Spleen (tissue), 11 donors: Measurements from ENCODE around the gene ST3GAL4. TPM values are rescaled to one million over a fixed set of nuclear protein-coding genes. Genes with fewer than 3 reads are reported as not detected.
"Not testable (repeated sequence)": the region's sequence is repeated elsewhere in the genome, so short reads cannot be mapped to it uniquely, and the experiment has no call there.

Experiments used
- DNase-seq: peaks from one replicate; pipeline ENCODE4 v3.0.0-alpha.2; 2020
- H3K27ac ChIP-seq, 8 donors: fragments of 200-600 bp; sonication (generic) in 7 of 8; 1 replicate in 4 of 8; 2 replicates in 4 of 8; pipeline versions ENCODE4 v1.5.0 to v1.8.0; 2016 to 2021; ENCODE audit warnings: inconsistent platforms in 4 of 8, mild to moderate bottlenecking in 4 of 8, moderate library complexity in 1 of 8
- H3K27me3 ChIP-seq, 7 donors: fragments of 200-600 bp; sonication (generic) in 6 of 7; replicated peaks in 1 of 7; 1 replicate in 4 of 7; 2 replicates in 3 of 7; pipeline versions ENCODE4 v1.5.0 to v1.8.0; 2016 to 2021; ENCODE audit warnings: inconsistent platforms in 3 of 7, mild to moderate bottlenecking in 1 of 7
- H3K36me3 ChIP-seq, 6 donors: fragments of 200-600 bp; sonication (generic) in 5 of 6; 1 replicate in 4 of 6; 2 replicates in 2 of 6; pipeline versions ENCODE4 v1.5.0 to v1.8.0; 2016 to 2021; ENCODE audit warnings: inconsistent platforms in 2 of 6
- H3K4me1 ChIP-seq, 6 donors: fragments of 200-600 bp; sonication (generic) in 5 of 6; 1 replicate in 3 of 6; 2 replicates in 3 of 6; pipeline versions ENCODE4 v1.5.0 to v1.8.0; 2016 to 2021; ENCODE audit warnings: inconsistent platforms in 3 of 6
- H3K4me3 ChIP-seq, 8 donors: fragments of 200-600 bp; sonication (generic) in 7 of 8; 1 replicate in 4 of 8; 2 replicates in 4 of 8; pipeline versions ENCODE4 v1.5.0 to v1.8.0; 2016 to 2021; ENCODE audit warnings: inconsistent platforms in 4 of 8, mild to moderate bottlenecking in 4 of 8, moderate library complexity in 2 of 8
- H3K9me3 ChIP-seq, 8 donors: fragments of 200-600 bp; sonication (generic) in 7 of 8; 1 replicate in 4 of 8; 2 replicates in 4 of 8; pipeline versions ENCODE4 v1.5.0 to v1.8.0; 2016 to 2021; ENCODE audit warnings: inconsistent platforms in 4 of 8
- POLR2A ChIP-seq, 3 donors: fragments of 450-650 bp; IDR thresholded peaks; one replicate each; pipeline ENCODE4 v1.5.1; 2017; ENCODE audit warnings: antibody characterized with exemption in 3 of 3, mild to moderate bottlenecking in 1 of 3
- POLR2AphosphoS5 ChIP-seq, 3 donors: sonication (generic); formaldehyde crosslinking; IDR thresholded peaks; one replicate each; pipeline ENCODE4 v1.5.1; 2017; ENCODE audit warnings: antibody characterized with exemption in 3 of 3
- WGBS, 5 donors: extraction: QIAGEN DNeasy Blood & Tissue Kit in 3 of 5; methylation state at CpG; one replicate each; pipeline versions ENCODE4 v1.1.5 to v1.1.7; 2013 to 2018; 5-methylcytosine and 5-hydroxymethylcytosine counted together
- intact Hi-C: fragments of 100-400 bp; cut with DNase I; formaldehyde crosslinking; loops from one replicate; pipeline ENCODE4 v1.15.0; 2023; ENCODE audit warnings: low total_unique reads
- polyA plus RNA-seq, 3 donors: library from polyadenylated mRNA; stranded (reverse); fragments of 200-250 nt; gene quantifications; one replicate each; pipeline ENCODE4 v1.2.1, GENCODE V29; 2013
- total RNA-seq, 7 donors: library from RNA; depleted of rRNA in 3 of 7; stranded (reverse); fragments of >200 nt in 3 of 7; fragmentation: NEBNext Ultra II Directional in 4 of 7; extraction: Animal tissue kit (Norgen Biotek cat#: 25700) in 4 of 7; gene quantifications; one replicate each; pipeline versions ENCODE4 v1.1.0 to v1.2.1, GENCODE V29; 2016 to 2021
- TF ChIP-seq, protein P1 (sequence below), 11 experiments: fragments of 200-600 bp in 7 of 11; fragments of 450-650 bp in 4 of 11; sonication (generic) in 4 of 11; IDR thresholded peaks in 8 of 11; conservative IDR thresholded peaks in 3 of 11; 1 replicate in 7 of 11; 2 replicates in 4 of 11; pipeline versions ENCODE4 v1.4.0 to v1.8.0; 2016 to 2021; ENCODE audit warnings: antibody characterized with exemption in 11 of 11, inconsistent platforms in 4 of 11, mild to moderate bottlenecking in 1 of 11
- donor health status: healthy with polysubstance abuse.
- donor health status: DM: no; HTN: no; CAD: no; lungs with moderate emphysema.
- donor health status: DM: no; HTN: no; CAD: no.
- donor health status: Bipolar disorder and iron deficiency.
- donor health status: healthy.
- donor health status: DM: no; HTN: no; CAD: no.
- donor health status: DM: yes; HTN: yes; CAD: no.

ST3GAL4 gene
- total and polyA plus RNA-seq, 10 donors, result 12.8 to 102 (median 47.4) TPM

DNA sequence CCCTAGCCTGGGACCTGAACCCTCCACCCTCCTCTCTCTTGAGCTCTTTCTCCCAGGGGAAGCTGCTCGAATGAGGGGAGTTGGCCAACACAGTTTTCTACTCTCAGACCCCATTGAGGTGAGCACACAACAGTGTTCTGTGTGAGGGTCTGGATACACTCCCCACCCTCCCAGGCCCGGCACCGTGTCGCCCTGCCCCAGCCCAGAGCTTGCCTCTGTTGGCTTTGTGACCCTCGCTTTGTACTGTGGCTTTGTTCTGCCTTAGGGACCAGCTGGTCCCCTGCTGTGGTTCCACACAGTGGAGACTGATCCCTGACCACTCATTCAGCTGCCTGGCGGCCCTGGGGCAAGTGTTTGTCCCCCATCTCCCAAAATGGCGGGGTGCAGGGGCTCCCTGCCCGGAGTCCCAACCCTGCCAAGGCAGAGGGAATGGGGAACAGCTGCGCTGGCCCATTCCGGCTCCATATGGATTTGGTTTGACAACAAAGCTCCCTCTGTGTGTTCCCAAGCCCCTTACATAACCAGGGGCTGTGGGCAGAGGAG lies 8.3 kb downstream of the ST3GAL4 start:
- Histone ChIP-seq H3K9me3 (no peaks in the 10 kb centered on the region), H3K27ac (peak overlapping the region in 4 of 8 donors; percentile 35 to 92 (median 50)), H3K36me3 (no peaks in the 10 kb centered on the region), H3K27me3 (no peaks in the 10 kb centered on the region), H3K4me1 (peaks cover 7 to 88% (median 57%) of the 10 kb centered on the region in 6 donors), H3K4me3 (no peak overlapping the region)
- peak; percentile 68 for DNase-seq
- intact Hi-C loops, result no loop called here
- 79 to 85% (median 84%) methylated on average over 10 of the region's 10 CpGs for WGBS, 5 donors
- TF ChIP-seq, protein P1, sequence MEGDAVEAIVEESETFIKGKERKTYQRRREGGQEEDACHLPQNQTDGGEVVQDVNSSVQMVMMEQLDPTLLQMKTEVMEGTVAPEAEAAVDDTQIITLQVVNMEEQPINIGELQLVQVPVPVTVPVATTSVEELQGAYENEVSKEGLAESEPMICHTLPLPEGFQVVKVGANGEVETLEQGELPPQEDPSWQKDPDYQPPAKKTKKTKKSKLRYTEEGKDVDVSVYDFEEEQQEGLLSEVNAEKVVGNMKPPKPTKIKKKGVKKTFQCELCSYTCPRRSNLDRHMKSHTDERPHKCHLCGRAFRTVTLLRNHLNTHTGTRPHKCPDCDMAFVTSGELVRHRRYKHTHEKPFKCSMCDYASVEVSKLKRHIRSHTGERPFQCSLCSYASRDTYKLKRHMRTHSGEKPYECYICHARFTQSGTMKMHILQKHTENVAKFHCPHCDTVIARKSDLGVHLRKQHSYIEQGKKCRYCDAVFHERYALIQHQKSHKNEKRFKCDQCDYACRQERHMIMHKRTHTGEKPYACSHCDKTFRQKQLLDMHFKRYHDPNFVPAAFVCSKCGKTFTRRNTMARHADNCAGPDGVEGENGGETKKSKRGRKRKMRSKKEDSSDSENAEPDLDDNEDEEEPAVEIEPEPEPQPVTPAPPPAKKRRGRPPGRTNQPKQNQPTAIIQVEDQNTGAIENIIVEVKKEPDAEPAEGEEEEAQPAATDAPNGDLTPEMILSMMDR (IDR thresholded peaks at IDR 0.05 in 8 of 11, conservative IDR thresholded peaks at IDR 0.05 in 3 of 11), result no peak
- no peak for TF ChIP-seq POLR2A (IDR thresholded peaks at IDR 0.05)
- peak in 1 of 3 donors; percentile 24 for TF ChIP-seq POLR2AphosphoS5 (IDR thresholded peaks at IDR 0.05)

DNA sequence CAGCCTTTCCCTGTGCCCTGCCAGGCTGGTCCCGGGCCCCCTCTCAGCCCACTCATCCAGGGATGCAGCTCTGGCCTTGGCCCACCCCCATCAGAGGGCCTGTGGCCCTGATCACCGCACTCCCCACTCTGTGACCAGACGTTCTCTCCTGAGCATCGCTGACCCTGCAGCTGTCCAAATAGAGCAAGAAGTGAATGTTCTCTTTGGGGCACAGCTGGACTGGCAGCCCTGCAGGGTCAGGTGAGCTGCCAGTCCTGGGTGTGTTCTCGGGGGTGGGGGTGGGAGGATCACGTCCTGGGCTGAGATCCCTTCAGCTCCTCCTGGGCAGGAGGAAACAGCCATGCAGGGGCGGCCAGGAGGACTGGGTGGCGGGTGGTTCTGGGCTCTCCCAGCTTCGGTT lies 9.2 kb downstream of the ST3GAL4 start:
- H3K4me1 ChIP-seq, result peaks cover 7 to 88% (median 56%) of the 10 kb centered on the region in 6 donors
- DNase-seq, result peak; percentile 15
- WGBS, 5 donors, result 60 to 96% (median 72%) methylated on average over 1 to 4 of the region's 9 CpGs; no CpG with 5 or more reads in 1 of the 5 donors

DNA sequence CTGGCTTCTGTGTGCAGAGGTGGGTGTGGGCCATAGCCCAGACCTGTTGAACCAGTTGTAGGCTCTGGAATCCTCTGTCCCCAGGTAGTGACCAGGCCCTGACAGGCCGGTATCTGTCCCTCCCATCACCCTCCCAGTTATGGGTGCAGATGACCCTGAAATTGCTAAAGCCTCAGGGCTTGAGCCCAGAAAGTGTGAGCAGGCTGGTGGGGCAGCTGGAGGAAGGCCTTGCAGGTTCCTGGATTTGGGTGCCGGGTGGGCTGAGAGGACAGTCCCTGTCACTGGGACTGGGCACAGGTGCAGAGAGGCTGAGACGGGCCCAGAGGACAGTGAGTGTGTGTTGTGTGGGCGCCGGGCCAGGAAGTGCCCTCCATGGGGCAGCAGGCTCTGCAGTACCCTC lies 10.0 kb downstream of the ST3GAL4 start:
- H3K4me1 ChIP-seq, result peaks cover 3 to 86% (median 52%) of the 10 kb centered on the region in 6 donors
- H3K27me3 ChIP-seq, H3K36me3 ChIP-seq, H3K4me3 ChIP-seq, H3K9me3 ChIP-seq, intact Hi-C loops: not testable (repeated sequence)
- 68 to 94% (median 84%) methylated on average over 4 to 5 of the region's 5 CpGs for WGBS, 5 donors
- peak; percentile 55 for DNase-seq
- peak overlapping the region in 1 of 8 donors; percentile 83 for H3K27ac ChIP-seq

More for the DNA sequence above, 9.2 kb downstream of the ST3GAL4 start:
- H3K27ac ChIP-seq, H3K36me3 ChIP-seq, H3K9me3 ChIP-seq, intact Hi-C loops, H3K27me3 ChIP-seq, H3K4me3 ChIP-seq: not testable (repeated sequence)

DNA sequence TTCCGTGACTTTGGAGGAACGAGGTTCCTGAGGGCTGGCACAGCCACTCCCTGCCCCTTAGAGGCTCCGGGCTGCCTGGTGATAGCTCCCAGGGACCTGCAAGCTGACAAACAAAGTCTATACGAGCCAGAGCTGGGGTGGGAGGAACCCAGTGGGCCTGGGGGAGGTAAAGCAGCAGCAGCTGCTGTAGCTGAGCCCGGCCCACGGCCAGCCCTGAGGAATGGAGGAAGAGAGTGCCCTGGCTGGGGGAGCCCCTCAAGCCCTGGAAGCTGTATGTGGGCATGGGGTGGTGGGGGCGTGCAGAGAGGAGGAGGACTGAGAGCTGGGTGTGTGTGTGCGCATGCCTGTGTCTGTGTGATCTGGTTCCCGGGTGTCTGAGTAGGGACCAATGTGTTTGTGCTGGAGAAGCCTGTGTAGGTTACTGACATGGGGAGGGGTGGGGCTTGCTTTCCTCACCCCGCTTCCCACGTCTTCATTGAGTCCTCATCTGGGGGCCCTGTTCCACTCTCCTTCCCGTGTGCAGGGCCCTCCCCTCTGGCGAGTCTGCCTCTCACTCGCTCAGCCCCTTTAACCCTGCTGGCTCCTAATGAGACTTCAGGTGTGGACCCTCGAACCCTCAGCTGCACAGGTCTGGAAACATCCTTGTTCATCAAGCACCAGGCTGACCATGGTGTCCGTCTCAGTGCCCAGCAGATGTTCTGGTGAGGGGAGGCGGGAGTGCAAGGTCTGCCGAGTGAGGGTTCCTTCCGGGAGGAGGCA lies 10.8 kb downstream of the ST3GAL4 start:
- H3K27me3 ChIP-seq, result no peaks in the 10 kb centered on the region
- TF ChIP-seq POLR2A (IDR thresholded peaks at IDR 0.05), result no peak
- TF ChIP-seq, protein P1 (IDR thresholded peaks at IDR 0.05 in 8 of 11, conservative IDR thresholded peaks at IDR 0.05 in 3 of 11), result no peak
- peak in 2 of 3 donors; percentile 38 to 67 for TF ChIP-seq POLR2AphosphoS5 (IDR thresholded peaks at IDR 0.05)
- peaks cover 3 to 80% (median 48%) of the 10 kb centered on the region in 6 donors for H3K4me1 ChIP-seq
- peak overlapping the region in 4 of 8 donors; percentile 33 to 83 (median 66) for H3K27ac ChIP-seq
- H3K36me3 ChIP-seq, result no peaks in the 10 kb centered on the region
- no peaks in the 10 kb centered on the region for H3K9me3 ChIP-seq
- peak; percentile 76 for DNase-seq
- H3K4me3 ChIP-seq, result no peak overlapping the region
- WGBS, 5 donors, result 52 to 70% (median 61%) methylated on average over 18 to 19 of the region's 19 CpGs
- intact Hi-C loops, result no loop called here

DNA sequence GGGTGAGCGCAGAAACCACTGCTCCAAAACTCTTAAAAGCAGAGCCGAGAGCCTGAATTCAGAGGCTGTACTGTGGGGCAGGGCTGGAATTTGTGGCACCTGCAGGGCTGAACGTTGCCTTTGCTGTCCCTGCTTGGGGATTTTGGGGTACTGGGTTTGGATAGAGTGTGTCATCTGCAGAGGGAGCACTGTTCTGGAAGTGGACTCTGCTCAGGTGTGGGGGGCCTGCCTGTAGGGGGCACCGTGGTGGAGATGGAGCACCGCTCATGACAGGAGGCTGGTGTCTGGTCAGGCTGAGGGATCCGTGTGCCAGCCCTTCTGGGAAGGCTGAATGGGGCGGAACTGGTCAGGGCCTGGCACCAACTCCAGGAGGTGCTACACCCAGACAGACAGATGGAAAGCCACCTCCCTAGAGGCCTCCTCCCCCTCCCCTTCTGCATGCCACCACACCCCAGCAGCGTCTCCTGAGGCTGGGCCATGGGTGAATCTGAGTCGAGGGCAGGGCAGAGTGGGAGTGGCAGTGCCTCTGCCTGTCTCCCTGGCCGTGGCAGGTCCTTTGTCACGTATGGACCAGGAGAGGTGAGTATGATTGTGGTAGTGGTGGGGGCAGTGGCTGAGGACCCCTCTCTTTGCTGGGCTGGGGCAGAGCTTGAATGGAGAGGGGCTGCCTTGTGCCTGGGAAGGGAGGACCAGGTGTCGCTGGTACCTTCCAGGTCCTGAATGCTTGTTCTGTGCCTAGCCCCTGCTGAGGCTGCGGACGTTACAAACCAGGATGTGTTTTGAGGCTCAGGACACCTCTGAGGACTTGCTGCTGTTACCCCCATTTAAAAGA lies 11.6 kb downstream of the ST3GAL4 start:
- H3K9me3 ChIP-seq, H3K27me3 ChIP-seq, H3K36me3 ChIP-seq, intact Hi-C loops, H3K4me3 ChIP-seq: not testable (repeated sequence)
- peak overlapping the region in 4 of 8 donors; percentile 33 to 83 (median 66) for H3K27ac ChIP-seq
- WGBS, 5 donors, result 67 to 83% (median 77%) methylated on average over 6 to 14 of the region's 14 CpGs
- peak; percentile 54 for DNase-seq
- peaks cover 0 to 72% (median 43%) of the 10 kb centered on the region in 6 donors for H3K4me1 ChIP-seq

DNA sequence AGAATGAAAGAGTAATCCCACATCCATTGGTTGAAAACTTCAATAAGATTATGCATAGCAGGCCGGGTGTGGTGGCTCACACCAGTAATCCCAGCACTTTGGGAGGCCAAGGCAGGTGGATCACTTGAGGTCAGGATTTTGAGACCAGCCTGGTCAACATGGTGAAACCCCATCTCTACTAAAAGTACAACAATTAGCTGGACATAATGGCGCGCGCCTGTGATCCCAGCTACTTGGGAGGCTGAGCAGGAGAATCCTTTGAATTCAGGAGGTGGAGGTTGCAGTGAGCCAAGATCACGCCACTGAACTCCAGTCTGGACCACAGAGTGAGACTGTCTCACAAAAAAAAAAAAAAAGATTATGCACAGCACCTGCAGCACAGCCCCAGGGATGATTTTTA lies 12.3 kb downstream of the ST3GAL4 start:
- peak; percentile 42 for DNase-seq
- Histone ChIP-seq H3K27ac (peak overlapping the region in 6 of 8 donors; percentile 13 to 83 (median 71)), H3K4me1 (peaks cover 0 to 68% (median 38%) of the 10 kb centered on the region in 6 donors)
- H3K36me3 ChIP-seq, intact Hi-C loops, H3K27me3 ChIP-seq, H3K4me3 ChIP-seq, H3K9me3 ChIP-seq: not testable (repeated sequence)
- 90 to 98% (median 96%) methylated on average over 5 of the region's 5 CpGs for WGBS, 5 donors
